HCT116 (cell line): ENCODE data around the gene ADAMTS14. TPM values are rescaled to one million over a fixed set of nuclear protein-coding genes. Genes with fewer than 3 reads are reported as not detected.

Experiments
- ATAC-seq: fragments of 200-7000 bp; cut with Tn5 transposase; 2 replicates; pipeline ENCODE4 v1.9.1; 2020; ENCODE audit warnings: mild to moderate bottlenecking, moderate library complexity
- BruUV-seq: library from RNA; stranded (reverse); fragments of 400-500 nt; replicated peaks from 2 replicates; lab custom pipeline; 2021; lab: Mats Ljungman, UMichigan
- CTCF ChIA-PET: fragments of 300-600 bp; sonication (Branson Sonifier 250); formaldehyde crosslinking; loops from one replicate; lab custom pipeline; 2021; ENCODE audit warnings: antibody characterized with exemption; lab: Charles Lee
- POLR2A ChIA-PET: fragments of 300-600, 350-600 bp; sonication (Branson Sonifier 250); formaldehyde crosslinking; loops from one replicate; lab custom pipeline; 2021; ENCODE audit warnings: antibody characterized with exemption; lab: Charles Lee
- RAD21 ChIA-PET, 2 experiments: fragments of 300-600 bp; sonication (Branson Sonifier 250); formaldehyde crosslinking; loops; one replicate each; lab custom pipeline; 2023; ENCODE audit warnings: low total read pairs in 2 of 2; ENCODE audit not compliant: uncharacterized antibody in 2 of 2, unreplicated experiment in 2 of 2, low non-redundant PET in 1 of 2; lab: Charles Lee
- DNase-seq: peaks from one replicate; pipeline ENCODE4 v3.0.0-alpha.2; 2010; ENCODE audit warnings: low read depth, low spot score
- H2AFZ ChIP-seq: fragments of 200-600 bp; shearing (Covaris generic), sonication (generic); 2 replicates; pipeline ENCODE4 v1.6.1; 2017; ENCODE audit warnings: low read depth, mixed run types, mixed read lengths, antibody characterized with exemption, low read length; ENCODE audit not compliant: poor library complexity, severe bottlenecking
- H3K27ac ChIP-seq: 2 replicates; pipeline ENCODE4 v1.5.1; 2012; ENCODE audit warnings: low read depth, low read length
- H3K27me3 ChIP-seq: fragments of 200-600 bp; sonication (generic); 2 replicates; pipeline ENCODE4 v1.6.1; 2016; ENCODE audit warnings: mixed run types, low read length, mixed read lengths; ENCODE audit not compliant: insufficient read depth
- H3K36me3 ChIP-seq, 2 experiments: fragments of 200-500 bp in 1 of 2; fragments of 200-600 bp in 1 of 2; sonication (Bioruptor generic) in 1 of 2; sonication (generic) in 1 of 2; 2 replicates each; pipeline versions ENCODE4 v1.5.1 to v1.6.1; 2014 to 2016; ENCODE audit warnings: low read length in 2 of 2, inconsistent platforms in 1 of 2, mixed read lengths in 1 of 2, mixed run types in 1 of 2; ENCODE audit not compliant: insufficient read depth in 2 of 2, control insufficient read depth in 1 of 2
- H3K4me1 ChIP-seq, 2 experiments: fragments of 200-600 bp in 1 of 2; sonication (generic) in 1 of 2; 2 replicates each; pipeline versions ENCODE4 v1.5.1 to v1.6.1; 2012 to 2017; ENCODE audit warnings: low read length in 2 of 2, inconsistent platforms in 1 of 2, mild to moderate bottlenecking in 1 of 2, mixed read lengths in 1 of 2, mixed run types in 1 of 2, moderate library complexity in 1 of 2; ENCODE audit not compliant: insufficient read depth in 2 of 2, control insufficient read depth in 1 of 2
- H3K4me2 ChIP-seq: fragments of 200-600 bp; sonication (generic); 2 replicates; pipeline ENCODE4 v1.6.1; 2017; ENCODE audit warnings: mixed run types, low read length, mixed read lengths
- H3K4me3 ChIP-seq, 2 experiments: fragments of 200-600 bp in 1 of 2; sonication (generic) in 1 of 2; replicated peaks in 1 of 2; 2 replicates each; pipeline ENCODE4 v1.5.1; 2011 to 2016; ENCODE audit warnings: low read length in 2 of 2, control low read depth in 1 of 2, low read depth in 1 of 2, mild to moderate bottlenecking in 1 of 2, mixed read lengths in 1 of 2, mixed run types in 1 of 2
- H3K79me2 ChIP-seq: fragments of 200-600 bp; sonication (generic); 2 replicates; pipeline ENCODE4 v1.6.1; 2017; ENCODE audit warnings: mild to moderate bottlenecking, mixed run types, low read length, moderate library complexity, mixed read lengths; ENCODE audit not compliant: insufficient read depth
- H3K9ac ChIP-seq: fragments of 200-600 bp; sonication (generic); 2 replicates; pipeline ENCODE4 v1.6.1; 2016; ENCODE audit warnings: low read length, mixed read lengths
- H3K9me2 ChIP-seq: fragments of 200-600 bp; sonication (generic), shearing (Covaris generic); 2 replicates; pipeline ENCODE4 v1.6.1; 2017; ENCODE audit warnings: mixed run types, mild to moderate bottlenecking, moderate library complexity; ENCODE audit not compliant: insufficient read depth
- H3K9me3 ChIP-seq, 2 experiments: fragments of 200-500 bp in 1 of 2; fragments of 200-600 bp in 1 of 2; sonication (Bioruptor generic) in 1 of 2; sonication (generic) in 1 of 2; 2 replicates each; pipeline ENCODE4 v1.6.1; 2014 to 2017; ENCODE audit warnings: low read length in 2 of 2, mixed read lengths in 2 of 2, inconsistent platforms in 1 of 2, low read depth in 1 of 2, mild to moderate bottlenecking in 1 of 2, mixed run types in 1 of 2, moderate library complexity in 1 of 2; ENCODE audit not compliant: control insufficient read depth in 1 of 2, insufficient read depth in 1 of 2
- H4K20me1 ChIP-seq: fragments of 200-600 bp; sonication (generic), shearing (Covaris generic); 2 replicates; pipeline ENCODE4 v1.6.1; 2017; ENCODE audit warnings: mixed run types, mild to moderate bottlenecking, moderate library complexity; ENCODE audit not compliant: insufficient read depth
- ATF3 ChIP-seq: IDR thresholded peaks from 2 replicates; pipeline ENCODE4 v1.6.1; 2012
- CTCF ChIP-seq, 3 experiments: fragments of 200-600 bp in 1 of 3; sonication (generic) in 1 of 3; IDR thresholded peaks in 2 of 3; conservative IDR thresholded peaks in 1 of 3; 2 replicates each; pipeline ENCODE4 v1.5.1; 2012 to 2017; ENCODE audit warnings: low read depth in 2 of 3, low read length in 2 of 3, antibody characterized with exemption in 1 of 3, borderline replicate concordance in 1 of 3, control low read depth in 1 of 3, mild to moderate bottlenecking in 1 of 3, mixed read lengths in 1 of 3, mixed run types in 1 of 3, moderate library complexity in 1 of 3; ENCODE audit not compliant: insufficient read depth in 1 of 3
- EGR1 ChIP-seq: IDR thresholded peaks from 2 replicates; pipeline ENCODE4 v1.6.1; 2012; ENCODE audit warnings: low read depth
- ELF1 ChIP-seq: IDR thresholded peaks from 2 replicates; pipeline ENCODE4 v1.6.1; 2012; ENCODE audit warnings: low read depth, borderline replicate concordance
- EZH2 ChIP-seq: fragments of 200-600 bp; sonication (generic); IDR thresholded peaks from 2 replicates; pipeline ENCODE4 v1.6.1; 2017; ENCODE audit warnings: antibody characterized with exemption, mixed run types
- EZH2phosphoT487 ChIP-seq: fragments of 200-600 bp; IDR thresholded peaks from 2 replicates; pipeline ENCODE4 v1.6.1; 2018; ENCODE audit warnings: antibody characterized with exemption, borderline replicate concordance
- FOSL1 ChIP-seq: IDR thresholded peaks from 2 replicates; pipeline ENCODE4 v1.6.1; 2012; ENCODE audit warnings: low read depth
- JUND ChIP-seq: IDR thresholded peaks from 2 replicates; pipeline ENCODE4 v1.6.1; 2012
- MAX ChIP-seq: IDR thresholded peaks from 2 replicates; pipeline ENCODE4 v1.6.1; 2012
- POLR2A ChIP-seq: IDR thresholded peaks from 2 replicates; pipeline ENCODE4 v1.7.0; 2011; ENCODE audit warnings: borderline replicate concordance; ENCODE audit not compliant: insufficient read depth, insufficient read length; ENCODE audit errors: extremely low read depth
- POLR2AphosphoS5 ChIP-seq: IDR thresholded peaks from 2 replicates; pipeline ENCODE4 v1.6.1; 2011; ENCODE audit warnings: mild to moderate bottlenecking, low read depth, low read length, moderate library complexity
- RAD21 ChIP-seq: IDR thresholded peaks from 2 replicates; pipeline ENCODE4 v1.6.1; 2012; ENCODE audit warnings: low read depth, mild to moderate bottlenecking
- REST ChIP-seq: IDR thresholded peaks from 2 replicates; pipeline ENCODE4 v1.6.1; 2012; ENCODE audit warnings: low read depth
- SIN3A ChIP-seq: IDR thresholded peaks from 2 replicates; pipeline ENCODE4 v1.6.1; 2012; ENCODE audit warnings: low read depth
- SP1 ChIP-seq: IDR thresholded peaks from 2 replicates; pipeline ENCODE4 v1.6.1; 2012; ENCODE audit warnings: low read depth
- SRF ChIP-seq: IDR thresholded peaks from 2 replicates; pipeline ENCODE4 v1.6.1; 2012; ENCODE audit warnings: low read depth
- YY1 ChIP-seq: IDR thresholded peaks from 2 replicates; pipeline ENCODE4 v1.6.1; 2011; ENCODE audit warnings: low read length, low read depth, moderate library complexity, mild to moderate bottlenecking; ENCODE audit not compliant: insufficient replicate concordance; ENCODE audit errors: extremely low read depth
- ZBTB33 ChIP-seq: IDR thresholded peaks from 2 replicates; pipeline ENCODE4 v1.6.1; 2011; ENCODE audit warnings: mild to moderate bottlenecking, low read length, moderate library complexity; ENCODE audit not compliant: insufficient replicate concordance; ENCODE audit errors: extremely low read depth
- ZFX ChIP-seq: fragments of 450-650 bp; IDR thresholded peaks from 2 replicates; pipeline ENCODE4 v1.6.1; 2017
- intact Hi-C: fragments of 100-400 bp; cut with micrococcal nuclease; formaldehyde crosslinking; loops from 2 replicates; pipeline ENCODE4 v1.10.0; 2022
- total RNA-seq: library from RNA; stranded (reverse); gene quantifications from one replicate; pipeline ENCODE4 v1.2.1, GENCODE V29; 2021; ENCODE audit not compliant: unreplicated experiment

ADAMTS14 gene
- total RNA-seq, 1 experiment from 2014 or later: 13.2 TPM

GRCh38 chr10:70751356-70751755 lies 79.0 kb downstream of the ADAMTS14 start:
- ChIA-PET RAD21 (no interaction called here), CTCF (no interaction called here), POLR2A (no interaction called here)
- TF ChIP-seq CTCF (IDR thresholded peaks at IDR 0.05 in 2 of 3, conservative IDR thresholded peaks at IDR 0.05 in 1 of 3; ENCODE audit: borderline replicate concordance in 1 of 3, insufficient read depth in 1 of 3, low read depth in 2 of 3, low read length in 2 of 3) (no peak), FOSL1 (no peak), POLR2AphosphoS5 (no peak), MAX (no peak), EZH2 (no peak), JUND (no peak), SP1 (no peak), ZBTB33 (no peak), ELF1 (no peak), EZH2phosphoT487 (no peak), RAD21 (no peak), ZFX (no peak), POLR2A (no peak), SRF (no peak), REST (no peak), EGR1 (no peak), ATF3 (no peak), SIN3A (no peak), YY1 (no peak)
- intact Hi-C loops: no loop called here
- Histone ChIP-seq H3K4me1 (peaks cover 10 to 26% of the 10 kb centered on the region in 2 experiments), H4K20me1 (no peaks in the 10 kb centered on the region), H3K9me3 (no peaks in the 10 kb centered on the region), H3K4me2 (no peak overlapping the region), H3K27me3 (no peaks in the 10 kb centered on the region), H3K9me2 (no peaks in the 10 kb centered on the region), H3K36me3 (peaks cover 0 to 2% of the 10 kb centered on the region in 2 experiments; a peak in 2 of 4 replicates), H2AFZ (no peak overlapping the region), H3K4me3 (no peak overlapping the region), H3K9ac (no peak overlapping the region), H3K79me2 (no peaks in the 10 kb centered on the region), H3K27ac (no peak overlapping the region)
- ATAC-seq: no peak
- DNase-seq: no peak
- BruUV-seq: no TSS peak
